ENCODE results near the gene PRDM8.

The PRDM8 gene

DNA sequence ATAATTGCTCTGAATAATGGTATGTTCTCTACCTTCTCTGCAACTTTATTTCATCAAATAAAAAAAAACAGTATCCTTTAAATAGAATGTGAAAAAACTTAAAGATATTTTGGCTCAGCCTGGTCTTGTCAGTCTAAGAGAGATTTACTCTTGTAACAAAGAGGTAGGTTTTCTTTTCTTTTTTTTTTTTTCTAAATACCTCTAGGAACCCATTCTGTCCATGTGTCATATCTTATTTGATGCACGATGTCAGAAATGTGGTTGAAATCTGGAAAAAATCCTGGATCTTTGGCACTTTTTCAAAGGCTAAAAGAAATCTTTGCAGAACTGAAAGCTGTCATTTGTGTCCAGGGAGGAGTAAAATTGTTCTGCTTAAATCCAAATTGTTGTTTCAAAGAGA, 51.8 kb downstream of the PRDM8 start:
- no peak for DNase-seq (ENCODE audit: low read depth)
- TF ChIP-seq CTCF (conservative IDR thresholded peaks at IDR 0.05; ENCODE audit: low read depth, low read length), result no peak
- no peak overlapping the region for H3K4me3 ChIP-seq (ENCODE audit: low read depth, low read length)

DNA sequence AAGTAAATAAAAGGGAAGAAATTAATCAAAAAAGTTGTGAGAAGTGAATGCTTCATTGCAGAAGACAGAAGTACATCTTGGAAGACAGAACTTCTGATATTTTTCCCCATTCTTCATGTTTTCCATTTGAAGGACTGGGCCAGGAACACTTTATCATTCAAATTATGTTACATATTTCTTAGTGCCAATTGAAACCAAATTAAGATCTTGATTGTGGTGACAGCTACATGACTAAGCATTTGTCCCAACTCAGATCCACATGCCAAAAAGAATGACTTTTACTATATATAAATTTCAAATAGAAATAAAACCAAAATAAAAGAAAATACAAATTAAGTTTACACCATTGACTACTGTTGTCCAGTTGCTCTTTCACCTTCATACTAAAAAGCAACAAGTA, 55.1 kb downstream of the PRDM8 start:
- H3K4me3 ChIP-seq (ENCODE audit: low read depth, low read length), result no peak overlapping the region
- DNase-seq (ENCODE audit: low read depth), result no peak

GRCh38 chr4:80252953-80253352, 55.6 kb downstream of the PRDM8 start:
- no peak overlapping the region for H3K4me3 ChIP-seq (ENCODE audit: low read depth, low read length)
- no peak for DNase-seq (ENCODE audit: low read depth)
- TF ChIP-seq CTCF (conservative IDR thresholded peaks at IDR 0.05; ENCODE audit: low read depth, low read length), result no peak

More for the DNA sequence above, 55.1 kb downstream of the PRDM8 start:
- no peak for TF ChIP-seq CTCF (conservative IDR thresholded peaks at IDR 0.05; ENCODE audit: low read depth, low read length)

- no peak for DNase-seq (ENCODE audit: low read depth)
- H3K4me3 ChIP-seq (ENCODE audit: low read depth, low read length), result no peak overlapping the region
- TF ChIP-seq CTCF (conservative IDR thresholded peaks at IDR 0.05; ENCODE audit: low read depth, low read length), result no peak
These were observed 56.2 kb downstream of the PRDM8 start for GRCh38 chr4:80253510-80253909.
